Breast epithelium (tissue), 3 donors: ENCODE data around the gene NDUFAF8.

Experiments used
- CTCF ChIP-seq, 3 donors: fragments of 450-650 bp; IDR thresholded peaks; one replicate each; pipeline ENCODE4 v1.5.1; 2016 to 2017; ENCODE audit warnings: antibody characterized with exemption in 3 of 3, mild to moderate bottlenecking in 3 of 3, moderate library complexity in 3 of 3
- POLR2A ChIP-seq: fragments of 450-650 bp; IDR thresholded peaks from one replicate; pipeline ENCODE4 v1.6.1; 2016; ENCODE audit warnings: antibody characterized with exemption, mild to moderate bottlenecking, moderate library complexity
- POLR2AphosphoS5 ChIP-seq, 3 donors: sonication (generic); formaldehyde crosslinking; IDR thresholded peaks; one replicate each; pipeline ENCODE4 v1.6.1; 2017; ENCODE audit warnings: antibody characterized with exemption in 3 of 3

- TF ChIP-seq POLR2A, result no peak
- TF ChIP-seq CTCF (IDR thresholded peaks at IDR 0.05), result no peak
- TF ChIP-seq POLR2AphosphoS5 (IDR thresholded peaks at IDR 0.05), result no peak
These were observed 51.1 kb downstream of the NDUFAF8 start for GRCh38 chr17:81290230-81290629.
